HFFc6 (cell line): ENCODE data around the gene NFATC4. TPM values are rescaled to one million over a fixed set of nuclear protein-coding genes. Genes with fewer than 3 reads are reported as not detected.

Source experiments
- DNase-seq: peaks from one replicate; pipeline ENCODE4 v3.0.0-alpha.2; 2018
- H3K27ac Mint-ChIP-seq: 2 replicates; pipeline ENCODE4 v1.8.0; 2020; ENCODE audit warnings: mild to moderate bottlenecking, mixed read lengths
- H3K27me3 Mint-ChIP-seq: 2 replicates; pipeline ENCODE4 v1.8.0; 2021; ENCODE audit warnings: mild to moderate bottlenecking, moderate library complexity, mixed read lengths; ENCODE audit not compliant: insufficient read depth
- H3K36me3 Mint-ChIP-seq: 2 replicates; pipeline ENCODE4 v1.8.0; 2021; ENCODE audit warnings: low read depth, mixed read lengths
- H3K4me1 Mint-ChIP-seq: 2 replicates; pipeline ENCODE4 v1.8.0; 2020; ENCODE audit warnings: low read depth, mixed read lengths
- H3K4me3 Mint-ChIP-seq: 2 replicates; pipeline ENCODE4 v1.8.0; 2020; ENCODE audit warnings: mild to moderate bottlenecking, moderate library complexity, mixed read lengths
- H3K9me3 Mint-ChIP-seq: 2 replicates; pipeline ENCODE4 v1.8.0; 2020; ENCODE audit warnings: mild to moderate bottlenecking, mixed read lengths
- total RNA-seq, 6 experiments: library from RNA; stranded (reverse); fragmentation: NEBNext Ultra II Directional; extraction: Animal tissue kit (Norgen Biotek cat#: 25700); gene quantifications; 2 replicates in 1 of 6; 3 replicates in 5 of 6; pipeline ENCODE4 v1.2.3, GENCODE V29; 2021
- TF ChIP-seq, protein P1 (sequence below): fragments of 200-600 bp; sonication (generic); IDR thresholded peaks from 2 replicates; pipeline ENCODE4 v1.5.0; 2021; ENCODE audit warnings: antibody characterized with exemption, mild to moderate bottlenecking

Gene NFATC4
- total RNA-seq, 6 experiments from 2014 or later: 73.4 to 81.9 (median 77.2) TPM

DNA sequence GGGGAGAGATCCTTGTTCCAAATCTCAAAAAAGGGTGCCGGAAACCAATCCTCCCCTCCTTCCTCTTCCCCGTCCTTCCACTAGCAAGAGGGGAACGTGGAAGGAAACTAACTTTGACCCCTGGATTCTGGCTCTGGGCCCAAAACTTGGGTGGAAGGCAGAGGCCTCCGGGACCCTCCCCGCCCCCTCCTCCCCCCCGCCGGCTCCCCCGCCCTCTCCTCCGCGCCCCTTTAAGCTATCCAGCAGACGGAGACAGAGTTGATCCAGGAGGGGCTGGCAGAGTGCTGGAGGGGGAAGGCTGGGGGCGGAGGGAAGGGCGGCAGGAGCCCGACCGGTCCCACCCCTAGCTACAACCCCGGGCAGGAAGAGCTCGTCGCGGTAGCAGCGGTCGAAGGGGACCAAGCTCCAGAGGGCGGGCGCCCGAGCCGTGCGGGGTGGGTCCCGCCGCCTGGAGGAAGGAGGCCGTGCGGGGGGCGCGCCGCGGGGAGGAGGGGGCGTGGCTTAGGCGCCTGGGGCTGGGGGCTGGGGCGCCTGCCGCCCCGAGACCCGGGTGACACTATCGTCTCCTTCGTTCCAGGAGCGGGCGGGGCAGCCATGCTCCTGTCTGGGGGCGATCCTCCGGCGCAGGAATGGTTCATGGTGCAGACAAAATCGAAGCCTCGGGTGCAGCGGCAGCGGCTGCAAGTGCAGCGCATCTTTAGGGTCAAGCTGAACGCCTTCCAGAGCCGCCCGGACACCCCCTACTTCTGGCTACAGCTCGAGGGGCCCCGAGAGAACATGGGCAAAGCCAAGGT lies 30.9 kb downstream of the NFATC4 start, which contains the start of gene NYNRIN:
Gene NYNRIN, plus strand, starts transcription at position 351 of the 794 bp plus-strand sequence. Its CDS starts 244 bp downstream, at position 595.
- TF ChIP-seq, protein P1, sequence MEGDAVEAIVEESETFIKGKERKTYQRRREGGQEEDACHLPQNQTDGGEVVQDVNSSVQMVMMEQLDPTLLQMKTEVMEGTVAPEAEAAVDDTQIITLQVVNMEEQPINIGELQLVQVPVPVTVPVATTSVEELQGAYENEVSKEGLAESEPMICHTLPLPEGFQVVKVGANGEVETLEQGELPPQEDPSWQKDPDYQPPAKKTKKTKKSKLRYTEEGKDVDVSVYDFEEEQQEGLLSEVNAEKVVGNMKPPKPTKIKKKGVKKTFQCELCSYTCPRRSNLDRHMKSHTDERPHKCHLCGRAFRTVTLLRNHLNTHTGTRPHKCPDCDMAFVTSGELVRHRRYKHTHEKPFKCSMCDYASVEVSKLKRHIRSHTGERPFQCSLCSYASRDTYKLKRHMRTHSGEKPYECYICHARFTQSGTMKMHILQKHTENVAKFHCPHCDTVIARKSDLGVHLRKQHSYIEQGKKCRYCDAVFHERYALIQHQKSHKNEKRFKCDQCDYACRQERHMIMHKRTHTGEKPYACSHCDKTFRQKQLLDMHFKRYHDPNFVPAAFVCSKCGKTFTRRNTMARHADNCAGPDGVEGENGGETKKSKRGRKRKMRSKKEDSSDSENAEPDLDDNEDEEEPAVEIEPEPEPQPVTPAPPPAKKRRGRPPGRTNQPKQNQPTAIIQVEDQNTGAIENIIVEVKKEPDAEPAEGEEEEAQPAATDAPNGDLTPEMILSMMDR: no peak
- DNase-seq: no peak
- peaks cover 33% of the 10 kb centered on the region for H3K4me1 Mint-ChIP-seq
- H3K36me3 Mint-ChIP-seq: no peaks in the 10 kb centered on the region
- no peaks in the 10 kb centered on the region for H3K9me3 Mint-ChIP-seq
- no peak within 1 kb of the TSS; the same call in 1 of the 2 replicates for H3K27ac Mint-ChIP-seq
- H3K4me3 Mint-ChIP-seq: peak within 1 kb of the TSS; percentile 79
- peaks cover 9% of the 10 kb centered on the region for H3K27me3 Mint-ChIP-seq

DNA sequence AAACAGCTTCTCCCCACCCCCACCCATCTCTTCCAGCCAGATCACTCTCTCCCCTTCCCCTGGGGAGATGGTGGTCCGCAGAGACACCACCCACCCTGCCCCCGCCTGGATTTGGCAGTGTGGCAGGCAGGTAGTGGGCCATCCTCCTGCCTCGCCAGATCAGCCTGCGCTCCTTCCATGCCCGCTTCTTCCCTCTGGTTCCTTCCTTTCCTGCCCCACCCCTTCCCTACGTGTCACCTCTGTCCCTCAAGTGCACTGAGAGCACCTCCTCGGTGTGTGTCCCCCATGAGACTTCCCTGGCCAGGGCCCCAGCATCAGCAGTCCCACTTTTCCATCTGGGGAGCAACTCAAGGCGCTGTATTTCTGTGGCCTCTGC lies 31.5 kb downstream of the NFATC4 start:
- no peak overlapping the region for H3K27ac Mint-ChIP-seq
- peak overlapping the region; percentile 79 for H3K4me3 Mint-ChIP-seq
- peaks cover 9% of the 10 kb centered on the region for H3K27me3 Mint-ChIP-seq
- H3K9me3 Mint-ChIP-seq: no peaks in the 10 kb centered on the region
- H3K36me3 Mint-ChIP-seq: no peaks in the 10 kb centered on the region
- TF ChIP-seq, protein P1: no peak
- H3K4me1 Mint-ChIP-seq: peaks cover 39% of the 10 kb centered on the region
- DNase-seq: no peak

DNA sequence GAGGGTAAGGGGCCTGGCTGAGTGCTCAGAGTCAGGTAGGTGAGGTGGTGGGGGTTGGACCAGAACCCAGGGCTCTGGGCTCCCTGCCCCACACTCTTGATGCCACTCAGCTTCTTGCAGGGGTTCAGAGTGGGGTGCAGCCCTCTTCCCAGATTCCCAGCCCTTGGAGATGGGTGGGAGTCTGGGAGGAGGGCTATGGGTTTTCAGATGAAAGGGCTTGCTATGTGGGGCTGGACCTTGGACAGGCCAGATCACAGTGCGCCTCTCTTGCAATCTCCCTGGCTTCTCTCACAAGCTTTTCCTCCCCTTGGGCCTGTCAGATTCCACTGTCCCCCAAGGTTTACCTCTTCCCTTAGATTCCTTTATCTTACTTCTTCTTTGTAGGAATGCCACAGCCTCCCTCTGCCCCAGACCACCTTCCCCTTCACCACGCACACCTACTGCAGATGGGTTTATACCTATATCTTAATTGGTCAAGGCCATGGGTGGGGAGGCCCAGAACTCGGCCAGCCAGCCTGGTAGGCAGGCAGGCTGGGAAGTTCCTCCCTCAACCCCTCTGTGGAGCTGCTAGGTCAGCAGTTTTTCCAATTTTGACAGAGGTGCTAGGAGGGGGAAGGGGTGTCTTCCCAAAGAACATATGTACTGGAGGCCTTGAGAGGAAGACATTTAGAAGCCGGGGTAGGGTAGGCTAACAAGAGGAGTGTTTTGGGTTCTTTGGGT lies 32.2 kb downstream of the NFATC4 start:
- Mint-ChIP-seq H3K4me3 (no peak overlapping the region; the same call in 1 of the 2 replicates), H3K27ac (no peak overlapping the region), H3K36me3 (no peaks in the 10 kb centered on the region), H3K4me1 (peaks cover 42% of the 10 kb centered on the region), H3K9me3 (no peaks in the 10 kb centered on the region), H3K27me3 (peaks cover 9% of the 10 kb centered on the region)
- TF ChIP-seq, protein P1: no peak
- no peak for DNase-seq

DNA sequence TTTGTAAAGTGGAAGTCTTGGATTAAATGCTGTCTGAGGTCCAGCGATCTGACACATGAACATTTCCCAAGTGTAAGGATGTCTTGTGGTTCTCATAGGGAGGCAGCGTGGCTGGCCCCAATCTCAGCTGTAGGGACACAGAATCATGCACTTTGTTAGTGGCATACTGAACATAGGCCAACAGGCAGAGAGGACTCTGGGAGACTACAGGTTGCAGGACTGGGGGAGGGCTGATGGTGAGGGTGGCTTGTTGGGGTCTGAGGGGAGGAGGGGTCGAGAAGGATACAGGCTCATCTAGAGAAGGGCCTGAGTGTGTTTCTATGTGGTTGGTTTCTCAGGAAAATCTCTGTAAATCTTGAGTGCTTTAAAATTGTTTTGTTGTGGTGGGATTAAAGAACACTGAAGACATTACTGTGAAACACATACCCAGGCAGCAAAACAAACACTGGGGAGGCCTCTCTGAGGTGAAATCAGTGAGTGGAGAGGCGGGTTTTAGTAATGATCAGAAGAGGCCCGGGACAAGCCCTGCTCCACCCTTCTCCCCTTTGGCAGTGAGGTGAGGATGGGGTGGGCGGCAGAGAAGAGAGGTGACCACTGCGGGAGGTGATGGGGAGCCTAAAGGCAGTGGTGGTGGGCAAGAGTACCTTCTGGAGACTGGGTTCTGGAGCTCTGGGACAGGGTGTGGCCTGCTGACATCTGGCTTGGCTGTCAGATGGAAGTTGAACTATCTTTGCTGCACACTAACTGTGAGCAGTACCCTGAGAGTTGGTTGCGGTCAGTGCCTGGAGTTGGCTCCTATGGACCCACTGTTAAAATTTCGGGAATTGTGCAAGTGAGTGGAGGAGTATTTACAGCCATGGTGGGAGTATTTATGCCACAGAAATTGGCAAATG lies 34.1 kb downstream of the NFATC4 start:
- Mint-ChIP-seq H3K4me1 (peaks cover 27% of the 10 kb centered on the region), H3K36me3 (no peaks in the 10 kb centered on the region), H3K9me3 (no peaks in the 10 kb centered on the region), H3K4me3 (no peak overlapping the region), H3K27me3 (peaks cover 10% of the 10 kb centered on the region), H3K27ac (no peak overlapping the region)
- TF ChIP-seq, protein P1: no peak
- DNase-seq: no peak

GRCh38 chr14:24403294-24403998 lies 35.5 kb downstream of the NFATC4 start:
- H3K36me3 Mint-ChIP-seq: no peaks in the 10 kb centered on the region
- peaks cover 27% of the 10 kb centered on the region for H3K4me1 Mint-ChIP-seq
- H3K27ac Mint-ChIP-seq: peak overlapping the region; percentile 9; the same call in 1 of the 2 replicates
- peak; percentile 48 for DNase-seq
- H3K27me3 Mint-ChIP-seq: peaks cover 10% of the 10 kb centered on the region
- TF ChIP-seq, protein P1: no peak
- peak overlapping the region; percentile 2; the same call in 1 of the 2 replicates for H3K4me3 Mint-ChIP-seq
- no peaks in the 10 kb centered on the region for H3K9me3 Mint-ChIP-seq
